ENCODE measurements around the gene CRTAC1.

CRTAC1 gene

GRCh38 chr10:97874332-97874731 is 156.1 kb downstream of the CRTAC1 start:
- TF ChIP-seq JUND (IDR thresholded peaks at IDR 0.05; ENCODE audit: low read depth): no peak
- no peak for DNase-seq (ENCODE audit: low read depth in 1 of 2, low spot score in 1 of 2)
- in situ Hi-C loops (cut with HindIII; ENCODE audit: low pct_unique_long_range_greater_than_20kb, low sequenced_read_pairs): no loop called here

DNA sequence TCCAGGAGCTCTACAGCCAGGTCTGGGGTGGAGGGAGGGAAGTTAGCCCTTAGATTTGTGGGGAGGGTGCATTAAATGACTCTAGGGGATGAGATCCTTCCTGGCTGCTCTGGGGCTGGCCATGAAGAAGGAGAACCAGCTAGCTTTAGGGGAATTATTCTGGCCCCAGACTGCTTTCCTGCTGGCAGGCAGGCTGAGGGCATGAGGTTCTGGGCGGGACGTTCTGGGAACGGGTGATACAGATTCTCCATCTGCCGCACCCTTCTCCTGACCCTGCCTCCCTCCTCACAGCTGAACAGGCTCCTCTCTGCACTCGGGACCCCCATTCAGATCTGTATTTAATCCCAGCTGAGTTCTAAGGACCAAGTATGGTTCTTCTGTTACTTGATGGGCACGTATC is 156.9 kb downstream of the CRTAC1 start:
- DNase-seq (ENCODE audit: low read depth in 1 of 2, low spot score in 1 of 2): no peak
- in situ Hi-C loops (cut with HindIII; ENCODE audit: low pct_unique_long_range_greater_than_20kb, low sequenced_read_pairs): no loop called here
- no peak for TF ChIP-seq JUND (IDR thresholded peaks at IDR 0.05; ENCODE audit: low read depth)

GRCh38 chr10:97870990-97871389 is 159.4 kb downstream of the CRTAC1 start:
- DNase-seq (ENCODE audit: low read depth in 1 of 2, low spot score in 1 of 2): no peak
- in situ Hi-C loops (cut with HindIII; ENCODE audit: low pct_unique_long_range_greater_than_20kb, low sequenced_read_pairs): no loop called here
- no peak for TF ChIP-seq JUND (IDR thresholded peaks at IDR 0.05; ENCODE audit: low read depth)

DNA sequence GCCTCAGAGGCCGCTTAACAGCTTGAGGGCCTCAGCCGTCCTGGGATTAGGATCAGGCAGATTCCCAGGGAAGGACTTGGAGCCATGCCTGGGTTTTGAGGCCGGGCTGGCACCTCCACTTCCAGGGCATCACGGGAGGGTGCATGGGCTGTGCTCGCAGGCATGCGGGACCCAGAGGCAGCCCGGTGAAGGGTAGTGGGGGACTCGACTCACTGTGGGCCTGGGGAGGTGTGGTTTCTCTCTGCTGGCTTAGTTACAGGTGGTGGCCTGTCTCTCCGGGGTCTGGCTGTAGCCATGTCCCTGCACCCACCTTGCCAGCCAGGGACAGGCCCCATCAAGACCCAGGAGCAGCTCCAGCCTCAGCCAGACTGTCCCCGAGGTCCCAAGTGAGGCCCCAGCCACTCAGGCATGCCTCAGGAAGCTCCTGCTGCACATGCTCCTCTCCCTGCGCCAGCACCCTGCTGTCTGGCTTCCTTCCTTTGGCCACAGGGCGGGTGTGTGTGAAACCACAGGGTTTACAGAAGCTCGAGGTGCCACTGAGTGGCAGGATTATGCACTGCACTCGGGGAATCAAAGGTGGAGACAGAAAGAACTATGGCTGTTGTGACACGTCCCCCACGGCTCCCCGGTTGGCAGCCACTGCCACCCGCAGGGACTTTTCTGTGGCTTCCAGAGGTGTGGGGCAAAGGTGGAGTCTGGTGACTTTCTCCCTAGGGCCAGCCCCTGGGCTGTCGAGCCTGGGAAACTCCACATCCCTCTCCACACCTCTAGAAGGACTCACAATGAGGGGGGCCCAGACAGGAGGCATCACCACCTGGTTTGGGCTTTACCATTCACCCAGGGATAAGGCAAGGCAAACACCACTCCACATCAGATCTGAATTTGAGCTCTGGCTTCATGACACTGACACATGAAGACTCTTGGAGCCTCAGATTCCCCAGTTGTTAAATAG is 161.1 kb downstream of the CRTAC1 start:
- peak; percentile 96 to 98 for DNase-seq (ENCODE audit: low read depth in 1 of 2, low spot score in 1 of 2)
- in situ Hi-C loops (cut with HindIII; ENCODE audit: low pct_unique_long_range_greater_than_20kb, low sequenced_read_pairs): no loop called here
- no peak for TF ChIP-seq JUND (IDR thresholded peaks at IDR 0.05; ENCODE audit: low read depth)

DNA sequence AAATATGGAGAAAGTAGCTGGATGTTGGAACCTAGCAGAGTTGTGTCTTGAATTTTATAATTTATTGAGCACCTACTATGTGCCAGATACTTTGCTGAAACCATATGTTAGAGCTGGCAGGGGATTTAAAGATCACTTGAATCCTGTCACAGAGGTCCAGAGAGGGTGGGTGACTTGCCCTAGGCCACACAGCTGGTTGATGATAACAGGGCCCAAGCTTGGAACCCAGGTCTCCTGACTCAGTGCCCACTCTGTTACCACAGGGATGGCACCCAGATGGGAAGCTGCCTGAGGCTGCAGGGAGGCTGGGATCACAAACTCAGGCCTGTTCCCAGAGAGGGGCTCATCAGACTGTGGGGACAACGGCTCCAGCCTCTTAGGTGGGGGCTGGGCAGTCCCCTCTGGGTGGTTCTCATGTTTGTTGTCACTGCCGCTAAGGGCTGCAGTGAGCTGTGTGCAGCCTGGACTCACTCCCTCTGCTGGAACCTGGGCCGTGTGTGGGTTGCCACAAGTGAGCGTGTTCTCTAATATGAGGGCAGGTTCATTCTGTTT is 162.2 kb downstream of the CRTAC1 start:
- no peak for TF ChIP-seq JUND (IDR thresholded peaks at IDR 0.05; ENCODE audit: low read depth)
- peak in 1 of 2 experiments; percentile 40 for DNase-seq (ENCODE audit: low read depth in 1 of 2, low spot score in 1 of 2)
- in situ Hi-C loops (cut with HindIII; ENCODE audit: low pct_unique_long_range_greater_than_20kb, low sequenced_read_pairs): no loop called here

- in situ Hi-C loops (cut with HindIII; ENCODE audit: low pct_unique_long_range_greater_than_20kb, low sequenced_read_pairs): no loop called here
- no peak for TF ChIP-seq JUND (IDR thresholded peaks at IDR 0.05; ENCODE audit: low read depth)
- no peak for DNase-seq (ENCODE audit: low read depth in 1 of 2, low spot score in 1 of 2)
These were observed 163.1 kb downstream of the CRTAC1 start for GRCh38 chr10:97867220-97867800.

GRCh38 chr10:97866524-97867219 is 163.7 kb downstream of the CRTAC1 start:
- in situ Hi-C loops (cut with HindIII; ENCODE audit: low pct_unique_long_range_greater_than_20kb, low sequenced_read_pairs): no loop called here
- DNase-seq (ENCODE audit: low read depth in 1 of 2, low spot score in 1 of 2): no peak
- TF ChIP-seq JUND (IDR thresholded peaks at IDR 0.05; ENCODE audit: low read depth): no peak

- TF ChIP-seq JUND (IDR thresholded peaks at IDR 0.05; ENCODE audit: low read depth): no peak
- in situ Hi-C loops (cut with HindIII; ENCODE audit: low pct_unique_long_range_greater_than_20kb, low sequenced_read_pairs): no loop called here
- DNase-seq (ENCODE audit: low read depth in 1 of 2, low spot score in 1 of 2): no peak
These were observed 164.9 kb downstream of the CRTAC1 start for GRCh38 chr10:97865488-97865887.

DNA sequence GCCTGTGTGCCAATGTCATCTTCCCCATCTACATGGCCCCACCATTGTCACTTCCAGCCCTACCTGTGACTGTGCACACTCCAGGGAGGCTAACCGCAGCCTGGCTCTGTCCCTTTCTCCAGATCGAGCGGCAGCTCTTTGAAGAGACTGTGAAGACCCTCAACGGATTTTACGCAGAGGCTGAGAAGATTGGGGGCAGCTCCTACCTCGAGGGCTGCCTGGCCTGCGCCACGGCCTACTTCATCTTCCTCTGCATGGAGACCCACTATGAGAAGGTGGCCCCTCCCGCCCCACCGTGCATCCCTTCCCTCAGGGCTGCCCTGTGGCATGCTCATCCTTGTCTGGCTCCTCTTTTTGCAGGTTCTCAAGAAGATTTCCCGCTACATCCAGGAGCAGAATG is 166.6 kb downstream of the CRTAC1 start:
- in situ Hi-C loops (cut with HindIII; ENCODE audit: low pct_unique_long_range_greater_than_20kb, low sequenced_read_pairs): no loop called here
- DNase-seq (ENCODE audit: low read depth in 1 of 2, low spot score in 1 of 2): no peak
- no peak for TF ChIP-seq JUND (IDR thresholded peaks at IDR 0.05; ENCODE audit: low read depth)

- no peak for TF ChIP-seq JUND (IDR thresholded peaks at IDR 0.05; ENCODE audit: low read depth)
- peak; percentile 47 to 78 for DNase-seq (ENCODE audit: low read depth in 1 of 2, low spot score in 1 of 2)
- in situ Hi-C loops (cut with HindIII; ENCODE audit: low pct_unique_long_range_greater_than_20kb, low sequenced_read_pairs): no loop called here
These were observed 168.5 kb downstream of the CRTAC1 start for GRCh38 chr10:97861924-97862323.

DNA sequence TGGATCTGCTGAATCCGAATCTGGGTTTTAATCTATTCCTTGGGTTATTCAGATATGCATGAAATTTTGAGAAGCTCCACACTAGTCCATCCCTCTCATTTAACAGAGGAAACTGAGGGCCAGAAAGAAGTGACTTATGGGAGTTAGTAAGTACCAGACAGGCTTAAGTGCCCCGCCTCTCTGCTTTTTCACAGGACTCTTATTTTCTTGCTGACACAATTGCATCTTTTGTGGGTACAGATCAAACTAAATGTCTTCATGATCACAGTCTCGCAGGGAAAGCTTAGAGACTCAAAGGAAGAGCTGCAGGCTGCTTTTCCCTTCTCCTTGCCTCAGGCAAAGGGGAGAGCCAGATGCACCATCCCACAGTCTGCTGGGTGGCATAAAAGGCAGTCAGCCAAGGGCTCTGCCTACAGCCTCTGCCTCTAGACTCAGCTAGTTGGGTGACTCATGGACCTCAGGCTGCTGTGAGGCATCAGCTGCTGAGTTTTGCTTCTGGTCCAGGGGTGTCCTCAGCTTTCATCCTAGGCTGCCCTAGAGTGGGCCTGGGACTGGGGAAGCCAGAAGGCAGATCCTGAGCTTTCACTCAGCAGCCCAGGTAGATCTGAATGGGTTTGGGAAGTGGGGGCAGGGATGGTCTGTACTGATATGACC is 169.2 kb downstream of the CRTAC1 start:
- peak in 1 of 2 experiments; percentile 44 for DNase-seq (ENCODE audit: low read depth in 1 of 2, low spot score in 1 of 2)
- in situ Hi-C loops (cut with HindIII; ENCODE audit: low pct_unique_long_range_greater_than_20kb, low sequenced_read_pairs): no loop called here

GRCh38 chr10:97858001-97858439 is 172.4 kb downstream of the CRTAC1 start:
- in situ Hi-C loops (cut with HindIII; ENCODE audit: low pct_unique_long_range_greater_than_20kb, low sequenced_read_pairs): no loop called here
- TF ChIP-seq JUND (IDR thresholded peaks at IDR 0.05; ENCODE audit: low read depth): no peak
- DNase-seq (ENCODE audit: low read depth in 1 of 2, low spot score in 1 of 2): no peak

More for the DNA sequence above, 169.2 kb downstream of the CRTAC1 start:
- no peak for TF ChIP-seq JUND (IDR thresholded peaks at IDR 0.05; ENCODE audit: low read depth)
